NCI-H2171 treated with DMSO at 0.1 percent for 48 hours (cell line): Measurements from ENCODE around the gene ARHGEF6.

Experiments used
- DNase-seq: peaks from one replicate; lab custom pipeline; 2025; lab: John Stamatoyannopoulos, UW

The ARHGEF6 gene

DNA sequence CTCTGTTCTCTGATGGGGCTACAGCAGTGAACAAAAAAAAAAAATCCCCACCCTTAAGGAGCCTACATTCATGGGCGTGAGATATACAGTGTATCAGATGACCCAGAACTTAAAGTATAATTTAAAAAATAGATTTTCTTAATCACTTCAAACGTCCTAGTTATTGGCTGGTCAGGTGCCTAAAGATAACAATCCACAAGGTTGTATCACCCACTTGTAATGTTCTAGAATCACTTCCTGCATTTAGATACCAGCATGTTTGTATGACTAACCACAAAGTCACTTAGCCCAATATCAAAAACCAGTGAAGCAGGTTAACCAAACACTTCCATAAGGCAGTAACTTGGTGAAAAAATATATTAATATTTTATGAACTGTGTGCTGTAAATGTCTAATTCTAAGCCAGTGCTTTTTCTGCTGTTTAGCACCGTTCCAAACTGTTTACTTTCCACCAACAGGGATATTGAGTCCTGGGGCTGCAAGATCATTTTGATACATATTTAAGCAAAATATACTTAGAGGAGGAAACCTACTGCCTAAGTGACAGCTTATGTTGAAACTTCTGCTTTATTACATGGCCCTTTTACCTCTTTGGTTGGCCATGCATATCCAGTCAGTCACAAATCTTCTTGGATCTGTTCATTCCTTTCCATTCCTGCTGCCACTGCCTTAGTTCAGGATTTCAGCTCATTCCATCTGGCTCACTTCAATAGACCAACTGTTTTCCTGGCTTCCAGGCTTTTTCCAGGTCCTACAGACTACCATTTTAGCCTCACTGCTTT lies 89.5 kb downstream of the ARHGEF6 start:
- no peak for DNase-seq

DNA sequence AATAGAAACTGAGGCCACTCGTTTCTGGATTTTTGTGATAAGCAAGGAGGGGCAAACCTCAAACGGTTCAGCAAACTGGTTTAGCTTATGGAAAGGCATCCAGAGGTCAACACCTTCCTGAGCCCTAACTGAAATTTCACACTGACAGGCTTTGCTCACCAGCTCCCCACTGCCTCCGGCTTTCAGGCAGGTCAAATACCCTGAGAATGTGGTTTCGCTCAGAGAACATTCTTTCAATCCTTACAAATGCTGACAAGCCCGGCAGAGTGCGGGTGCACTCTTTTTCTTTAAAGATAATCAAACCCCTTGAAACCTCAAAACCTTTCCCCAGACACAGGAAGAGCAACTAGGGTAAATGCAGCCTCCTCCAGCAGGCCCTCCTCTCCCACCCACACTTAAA lies 91.3 kb downstream of the ARHGEF6 start:
- DNase-seq, result no peak

DNA sequence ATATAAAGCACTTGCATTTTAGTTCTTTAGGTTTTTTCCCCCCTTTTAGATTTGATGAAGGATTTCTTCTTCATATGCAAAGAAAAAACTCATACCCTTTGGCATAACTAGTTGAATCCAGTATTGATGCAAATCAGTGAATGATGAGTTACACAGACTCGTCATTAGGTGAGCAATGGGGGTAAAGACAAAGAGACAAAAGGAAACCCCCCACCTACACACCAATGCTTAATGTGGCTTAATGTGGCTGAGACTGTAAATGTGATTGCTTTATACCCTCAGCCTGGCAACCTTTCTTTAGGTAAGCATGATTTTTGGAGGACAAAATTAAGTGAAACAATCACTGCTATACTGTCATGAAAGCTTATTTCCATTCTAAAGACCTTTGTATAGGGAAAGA lies 93.3 kb downstream of the ARHGEF6 start:
- DNase-seq, result no peak

DNA sequence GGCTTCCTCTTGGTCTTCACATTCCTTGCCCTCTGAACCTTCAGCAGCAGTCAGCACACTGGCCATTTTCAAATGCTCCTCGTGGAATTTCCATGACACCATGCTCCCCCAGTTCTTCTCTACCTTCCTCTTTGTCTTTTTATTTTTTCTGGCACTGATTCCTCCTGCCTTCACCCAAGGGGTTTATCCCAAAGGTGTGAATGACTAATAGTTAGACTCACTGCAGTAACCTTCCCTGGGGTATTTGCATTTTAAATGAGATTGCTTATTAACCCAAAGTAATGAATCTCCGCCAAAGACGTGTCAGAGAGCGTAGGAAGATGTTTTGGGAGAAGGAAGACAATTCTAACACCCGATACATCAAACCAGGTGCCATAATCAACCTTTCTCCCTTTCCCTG lies 96.6 kb downstream of the ARHGEF6 start:
- DNase-seq, result no peak

DNA sequence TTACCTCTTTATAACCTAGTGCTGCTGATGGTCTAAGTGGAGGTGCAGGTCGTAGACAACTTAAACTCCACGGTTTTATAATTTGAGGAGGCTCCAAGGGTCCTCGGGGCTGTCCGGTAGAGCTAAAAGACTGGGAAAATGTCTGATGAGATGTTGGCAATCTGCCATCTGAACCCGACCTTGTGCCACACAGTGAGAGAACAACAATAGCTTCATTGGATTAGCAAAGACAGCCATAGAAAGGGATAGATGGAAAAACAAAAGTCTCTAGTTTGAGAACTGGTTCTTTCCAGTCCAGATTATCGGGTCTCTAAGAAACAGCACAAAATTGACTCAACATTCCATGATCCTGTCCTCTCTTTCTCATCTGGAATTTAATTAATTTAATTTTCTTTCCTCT lies 101.2 kb downstream of the ARHGEF6 start:
- no peak for DNase-seq

DNA sequence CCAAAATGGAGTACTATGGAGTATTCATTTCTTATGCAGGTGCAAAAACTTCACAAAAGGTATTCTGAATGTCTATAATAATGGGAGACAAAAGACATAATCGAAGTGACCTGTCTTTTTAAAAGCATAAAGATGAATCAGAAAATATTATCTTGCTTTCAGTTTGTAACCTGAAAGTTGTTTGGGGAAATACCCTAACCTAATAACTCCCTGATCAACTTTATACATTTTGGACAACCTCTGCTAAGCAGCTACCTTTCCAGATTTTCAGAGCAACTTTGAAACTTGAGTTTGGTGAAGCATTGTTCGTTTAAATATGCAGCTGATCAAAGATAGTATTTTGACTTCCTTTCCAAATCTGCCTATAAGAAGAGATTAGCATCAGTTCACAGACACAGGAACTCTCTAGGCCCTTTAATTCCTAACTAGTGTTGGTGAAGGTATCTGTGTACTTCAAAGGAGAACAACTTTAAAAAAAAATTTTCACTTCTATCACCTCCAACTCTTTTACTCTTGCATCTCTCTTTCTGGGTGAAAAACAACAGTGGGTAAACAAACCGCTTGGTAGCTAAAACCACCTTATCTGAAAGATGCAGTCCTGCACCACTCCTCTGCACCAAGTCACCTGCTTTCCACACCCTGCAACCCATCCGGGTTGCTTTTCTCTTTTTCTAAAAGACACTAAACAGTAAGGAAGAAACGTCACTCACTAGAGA lies 106.3 kb downstream of the ARHGEF6 start:
- no peak for DNase-seq

DNA sequence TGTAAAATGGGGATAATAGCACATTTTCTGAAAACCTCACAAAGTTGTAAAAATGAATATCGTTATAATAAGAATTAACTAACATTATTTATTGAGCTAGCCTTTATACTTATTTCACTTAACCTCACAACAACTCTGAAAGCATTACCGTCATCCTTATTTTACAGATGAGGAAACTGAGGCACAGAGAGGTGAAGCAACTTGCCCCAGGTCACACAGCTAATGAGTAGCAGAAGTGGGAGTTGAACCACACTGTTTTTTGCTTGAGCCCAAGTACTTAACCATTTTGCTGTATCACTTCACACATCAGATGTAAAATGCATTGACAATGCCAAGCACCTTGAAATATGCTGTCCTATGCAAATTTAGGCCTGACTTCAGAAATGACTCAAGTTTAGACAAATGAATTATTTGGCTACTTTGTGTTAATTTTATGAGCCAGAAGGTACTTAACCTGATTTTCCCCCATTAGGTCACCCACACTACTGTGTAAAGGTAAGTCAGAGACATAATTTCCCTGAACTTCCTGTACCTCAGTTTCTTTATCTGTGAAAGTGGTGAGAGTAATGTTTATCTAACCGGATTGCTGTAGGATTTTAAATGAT lies 109.6 kb downstream of the ARHGEF6 start:
- DNase-seq, result no peak

DNA sequence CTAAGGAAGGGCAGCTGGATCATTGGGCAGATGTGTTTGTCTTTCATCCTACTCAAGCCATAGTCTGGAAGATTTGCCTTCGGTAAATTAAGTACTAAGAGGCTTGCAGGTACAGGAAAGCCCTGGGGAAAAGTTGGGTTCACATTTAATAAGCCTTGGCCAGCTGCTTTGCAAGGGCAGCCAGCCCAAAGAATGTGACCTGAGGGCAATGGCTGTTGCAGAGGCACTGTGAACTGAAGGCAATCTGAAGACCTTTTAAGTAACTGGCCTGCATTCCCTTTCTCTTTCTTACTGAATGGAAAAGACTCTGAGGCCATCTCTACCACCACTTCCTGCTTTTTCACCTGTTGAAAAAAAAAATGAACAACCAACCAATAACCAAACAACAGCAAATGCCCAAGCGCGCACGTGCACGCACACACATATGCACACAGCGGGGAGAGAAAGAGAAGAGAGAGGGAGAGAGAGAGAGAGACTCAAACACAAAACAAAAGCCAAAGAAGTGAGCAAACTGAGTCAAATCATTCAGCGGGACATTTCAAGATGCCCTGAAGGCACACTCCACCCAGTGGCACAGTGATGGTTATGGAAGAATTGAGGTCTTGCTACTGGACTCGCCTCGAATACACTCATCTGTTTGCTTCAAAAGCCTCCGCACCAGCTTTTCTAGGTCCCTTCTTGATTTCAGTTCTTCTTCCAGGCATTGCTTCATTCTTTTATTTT lies 113.1 kb downstream of the ARHGEF6 start:
- DNase-seq, result no peak

DNA sequence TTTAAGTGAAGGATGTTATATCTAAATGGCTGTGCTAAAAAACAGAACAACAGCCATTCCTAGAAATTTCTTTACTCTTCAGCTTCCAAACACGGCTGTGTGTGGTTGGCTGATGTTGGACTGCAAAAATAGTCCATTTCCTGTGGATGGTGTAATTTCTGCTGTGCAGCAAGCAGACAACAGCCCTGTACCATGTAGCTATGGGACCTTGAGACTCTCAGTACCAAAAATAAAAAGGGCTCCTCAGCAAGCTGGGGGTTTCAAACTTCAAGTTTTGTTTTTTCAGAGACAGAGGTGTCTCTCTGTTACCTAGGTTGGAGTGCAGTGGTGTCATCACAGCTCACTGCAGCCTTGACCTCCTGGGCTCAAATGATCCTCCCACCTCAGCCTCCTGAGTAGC lies 114.6 kb downstream of the ARHGEF6 start:
- DNase-seq, result no peak

DNA sequence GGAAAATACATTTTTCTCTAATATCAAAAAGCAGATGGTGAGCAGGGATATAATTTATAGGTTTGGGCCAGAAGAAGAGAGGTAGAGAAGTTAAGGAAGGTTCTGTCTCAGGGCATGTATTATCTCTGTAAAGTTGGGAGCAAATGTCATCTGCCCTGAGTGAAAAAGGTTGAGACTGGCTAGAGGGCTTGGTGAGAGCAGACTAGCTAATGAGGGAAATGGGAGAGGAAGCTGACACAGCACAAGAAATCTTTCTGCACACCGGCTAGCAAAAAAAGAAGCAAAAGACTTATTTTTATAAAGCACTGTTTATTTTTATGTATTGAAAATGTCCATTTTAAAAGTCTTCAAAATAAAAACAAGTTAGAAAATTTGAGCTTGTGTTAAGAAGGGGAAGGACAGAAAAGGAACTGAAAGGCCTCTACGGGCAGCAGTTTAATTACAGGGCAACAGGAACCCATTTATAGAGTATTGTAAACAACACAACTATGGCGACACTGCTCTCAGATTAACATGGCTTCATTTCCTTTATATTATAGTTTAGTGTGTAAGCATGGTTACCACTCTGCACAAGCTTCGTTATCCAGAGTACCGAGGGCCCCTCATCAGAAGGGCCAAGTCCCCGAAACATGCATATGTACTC lies 115.4 kb downstream of the ARHGEF6 start:
- DNase-seq, result no peak

DNA sequence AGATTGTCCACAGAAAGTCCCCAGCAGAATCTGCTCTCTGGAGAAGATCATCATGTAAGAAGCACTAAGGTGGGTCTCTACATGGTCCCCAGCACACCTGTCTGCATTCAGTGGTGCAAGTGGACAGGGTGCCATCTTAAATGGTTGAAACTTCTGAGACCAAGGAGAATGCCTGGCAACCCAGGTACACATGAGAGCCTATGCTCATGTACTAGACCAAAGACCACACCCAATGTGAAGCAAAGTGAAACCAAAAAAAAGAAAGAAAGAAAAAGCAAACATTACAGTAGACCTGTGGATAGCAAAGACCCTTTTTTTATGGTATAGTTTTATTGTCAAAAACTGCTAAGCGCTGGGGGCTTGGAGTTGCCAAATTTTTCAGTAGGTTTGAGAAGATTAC lies 117.8 kb downstream of the ARHGEF6 start:
- DNase-seq, result no peak

DNA sequence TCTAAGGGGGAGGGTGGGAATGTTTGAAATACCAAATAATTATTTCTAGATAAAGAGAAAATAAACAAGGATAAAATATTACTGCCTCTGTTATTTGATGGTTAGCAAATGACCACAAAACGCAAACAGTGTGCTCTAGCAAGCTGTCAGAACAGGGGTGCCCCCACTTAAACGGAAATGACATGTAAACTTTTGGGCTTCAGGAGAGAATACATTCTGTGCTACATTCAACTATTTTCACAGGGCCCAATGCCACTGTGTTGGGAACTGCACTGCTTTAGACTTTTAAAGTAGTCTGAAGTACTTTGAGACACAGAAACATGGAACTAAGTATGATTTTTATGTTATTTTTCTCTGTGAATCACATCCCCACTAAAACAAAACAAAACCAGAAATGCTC lies 118.6 kb downstream of the ARHGEF6 start:
- DNase-seq, result no peak

DNA sequence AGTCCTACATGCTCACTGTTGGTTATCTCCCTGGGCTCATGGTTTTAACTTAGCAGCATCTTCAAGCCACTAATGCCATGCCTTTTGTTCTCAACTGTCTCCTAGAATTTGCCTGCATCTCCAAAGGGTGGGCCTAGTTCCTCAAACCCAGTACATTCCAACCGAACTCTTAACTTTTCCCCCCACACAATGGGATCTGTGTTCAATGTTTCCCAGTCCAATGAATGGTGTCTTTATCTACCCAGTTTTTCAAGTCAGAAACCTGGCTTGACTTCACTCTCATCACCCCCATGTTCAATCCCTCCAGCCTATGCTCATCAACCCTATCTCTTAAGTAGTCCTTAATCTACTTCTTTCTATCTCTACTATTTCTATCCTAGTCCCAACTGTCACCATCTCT lies 119.8 kb downstream of the ARHGEF6 start:
- no peak for DNase-seq

DNA sequence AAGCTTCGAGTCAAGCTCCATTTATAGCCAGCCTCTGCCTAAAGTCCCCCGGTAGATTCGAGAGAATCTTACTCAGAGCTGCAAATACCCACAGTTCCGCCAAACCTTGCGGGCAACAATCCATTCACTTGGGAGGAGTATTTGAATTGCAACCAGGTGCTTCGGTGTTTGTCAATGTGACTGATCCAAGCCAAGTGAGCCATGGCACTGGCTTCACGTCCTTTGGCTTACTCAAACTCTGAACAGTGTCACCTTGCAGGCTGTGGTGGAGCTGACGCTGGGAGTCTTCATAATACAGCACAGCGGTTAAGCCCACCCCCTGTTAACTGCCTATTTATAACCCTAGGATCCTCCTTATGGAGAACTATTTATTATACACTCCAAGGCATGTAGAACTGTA lies 121.6 kb downstream of the ARHGEF6 start:
- no peak for DNase-seq

DNA sequence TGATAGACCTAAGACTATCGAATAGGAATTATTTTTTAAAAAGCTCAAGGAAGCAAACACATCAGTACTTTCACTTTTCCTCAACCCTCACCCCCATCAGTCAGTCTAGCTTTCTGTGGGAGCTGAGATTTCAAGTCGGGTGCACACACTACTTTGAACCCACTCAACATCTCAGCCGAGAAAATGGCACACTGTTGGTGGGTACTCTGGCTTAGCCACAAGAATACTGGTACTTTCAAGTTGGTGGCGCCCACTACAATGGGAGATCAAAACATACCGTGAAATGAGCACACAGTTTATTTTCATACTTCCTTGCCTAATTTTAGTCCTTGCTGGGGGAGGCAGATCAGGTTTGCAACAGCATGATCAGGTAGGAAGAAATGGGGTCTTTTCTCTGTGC lies 122.6 kb downstream of the ARHGEF6 start:
- DNase-seq, result no peak

DNA sequence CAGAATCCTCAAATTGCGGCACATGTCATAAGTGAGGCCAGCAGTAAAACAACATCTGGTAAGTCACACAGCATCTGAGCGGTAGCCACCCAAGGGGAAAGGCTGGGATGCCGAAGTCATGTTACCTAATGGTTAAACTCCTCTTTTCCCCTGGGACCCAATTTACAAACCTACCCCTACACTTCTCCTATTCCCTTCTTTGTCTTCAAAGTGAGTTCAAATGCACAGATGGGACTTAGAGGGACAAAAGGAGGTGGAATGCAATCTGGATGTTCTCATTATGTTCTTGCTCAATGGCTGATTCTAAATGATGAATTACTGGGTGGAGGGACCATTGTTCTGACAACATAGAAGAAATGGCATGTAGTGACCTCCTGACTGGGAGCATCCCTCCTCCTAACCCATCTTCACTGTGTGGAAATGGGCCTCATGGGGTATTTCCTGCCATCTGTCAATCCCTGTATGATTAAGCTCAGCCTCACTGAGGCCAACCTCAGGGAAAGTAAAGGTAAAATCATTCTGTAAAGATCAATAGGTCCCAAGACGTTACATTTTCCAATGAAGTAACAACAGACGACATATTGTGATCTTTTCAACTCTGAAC lies 124.3 kb downstream of the ARHGEF6 start:
- DNase-seq, result peak; percentile 67

DNA sequence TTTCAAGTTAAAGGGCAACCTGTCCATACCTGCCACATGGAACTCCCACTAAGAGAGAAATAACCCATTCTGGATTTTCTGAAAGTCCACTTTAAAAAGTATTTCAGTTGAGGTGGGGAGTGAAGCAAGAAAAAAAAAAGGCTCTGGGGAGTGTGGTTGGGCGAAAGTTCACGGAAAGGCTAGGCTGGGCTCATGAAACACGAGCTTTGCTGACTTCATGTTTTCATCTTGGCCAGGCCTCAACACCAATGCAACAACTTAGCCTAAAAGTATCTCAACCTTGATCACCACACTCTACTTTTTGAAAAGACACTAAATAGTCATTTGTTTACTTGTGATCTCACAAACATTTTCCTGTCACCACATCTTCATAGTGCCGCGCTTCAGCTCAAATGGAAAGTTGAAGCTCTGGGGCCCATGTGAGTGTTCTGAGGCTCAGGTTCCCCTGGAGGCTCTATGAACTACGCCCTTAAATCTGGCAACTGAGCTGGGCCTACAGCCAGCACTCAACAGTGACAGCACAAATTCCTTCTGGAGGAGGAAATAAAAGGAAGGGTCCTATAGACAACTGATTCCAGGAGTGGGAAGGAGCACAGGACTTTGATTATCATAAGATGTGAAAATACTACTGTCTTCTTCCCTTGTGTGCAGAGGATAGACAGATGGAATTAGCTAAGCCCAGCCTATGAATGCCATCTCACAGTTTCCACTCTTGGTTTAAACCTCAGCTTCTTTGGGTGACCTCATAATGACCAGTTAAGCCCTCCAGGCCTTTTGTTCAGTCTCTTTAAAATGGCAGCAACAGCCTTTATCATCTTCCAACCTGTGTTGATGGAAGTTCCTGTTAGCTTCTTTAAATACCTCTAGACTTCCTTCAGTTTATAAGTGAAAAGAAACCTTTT lies 127.7 kb downstream of the ARHGEF6 start:
- no peak for DNase-seq

DNA sequence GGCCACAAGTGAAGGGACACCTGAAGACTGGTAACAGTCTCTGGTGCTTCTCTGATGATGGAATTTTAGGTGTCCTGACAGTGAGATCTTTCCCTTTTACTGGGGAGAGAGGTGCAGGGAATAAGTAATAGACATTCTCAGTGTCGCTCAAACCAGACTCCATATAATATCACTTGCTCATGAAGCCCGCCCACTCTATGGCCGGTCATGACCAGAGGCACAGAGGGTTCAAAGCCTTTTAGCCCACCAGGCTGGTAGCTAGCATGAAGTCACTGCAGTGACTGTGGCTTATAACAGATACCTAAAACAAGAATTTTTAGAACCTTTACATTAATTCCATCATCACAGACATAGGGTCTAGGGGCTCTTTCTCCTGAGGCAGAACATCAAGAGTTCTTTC lies 129.9 kb downstream of the ARHGEF6 start:
- DNase-seq, result no peak

DNA sequence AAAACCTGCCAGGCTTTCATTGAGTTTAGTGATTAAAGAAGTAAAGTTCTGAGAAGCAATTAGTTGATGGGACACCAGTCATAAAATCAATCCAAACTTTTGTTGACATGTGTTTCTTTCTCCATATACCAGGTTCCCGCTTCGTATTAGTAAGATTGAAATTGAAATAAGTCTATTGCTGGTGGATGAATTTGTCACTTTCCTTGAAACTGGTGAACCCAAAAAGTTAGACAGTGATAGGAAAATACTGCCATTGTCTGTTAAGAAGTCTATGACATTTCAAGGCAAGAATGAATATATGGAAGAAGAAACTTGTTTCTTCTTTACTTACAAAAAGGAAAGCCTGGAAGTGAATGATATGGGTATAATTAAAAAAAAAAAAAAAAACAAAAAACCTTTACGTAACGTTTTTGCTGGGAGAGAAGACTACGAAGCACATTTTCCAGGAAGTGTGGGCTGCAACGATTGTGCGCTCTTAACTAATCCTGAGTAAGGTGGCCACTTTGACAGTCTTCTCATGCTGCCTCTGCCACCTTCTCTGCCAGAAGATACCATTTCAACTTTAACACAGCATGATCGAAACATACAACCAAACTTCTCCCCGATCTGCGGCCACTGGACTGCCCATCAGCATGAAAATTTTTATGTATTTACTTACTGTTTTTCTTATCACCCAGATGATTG lies 132.9 kb downstream of the ARHGEF6 start, which contains the start of gene CD40LG:
CD40LG (plus strand) TSS at position 482 of the 684 bp plus-strand sequence; CDS start at position 573, 91 bp downstream.
- no peak for DNase-seq
